Glutamatergic neuron (in vitro differentiated cells): ENCODE results near the gene ISX. TPM values are rescaled to one million over a fixed set of nuclear protein-coding genes. Genes with fewer than 3 reads are reported as not detected.

ENCODE experiments used
- DNase-seq: peaks from one replicate; pipeline ENCODE4 v3.0.0; 2022
- H3K27ac Mint-ChIP-seq: one replicate; pipeline ENCODE4 v1.8.0; 2020; ENCODE audit warnings: mild to moderate bottlenecking, mixed read lengths, inconsistent platforms; ENCODE audit not compliant: unreplicated experiment
- H3K27me3 Mint-ChIP-seq: one replicate; pipeline ENCODE4 v1.8.0; 2020; ENCODE audit warnings: mild to moderate bottlenecking, moderate library complexity, mixed read lengths, inconsistent platforms; ENCODE audit not compliant: unreplicated experiment
- H3K36me3 Mint-ChIP-seq: one replicate; pipeline ENCODE4 v1.8.0; 2020; ENCODE audit warnings: mild to moderate bottlenecking, mixed read lengths, inconsistent platforms; ENCODE audit not compliant: unreplicated experiment
- H3K4me1 Mint-ChIP-seq: one replicate; pipeline ENCODE4 v1.8.0; 2020; ENCODE audit warnings: mild to moderate bottlenecking, low read depth, mixed read lengths, inconsistent platforms; ENCODE audit not compliant: unreplicated experiment
- H3K4me3 Mint-ChIP-seq: one replicate; pipeline ENCODE4 v1.8.0; 2020; ENCODE audit warnings: mild to moderate bottlenecking, mixed read lengths, inconsistent platforms; ENCODE audit not compliant: unreplicated experiment
- H3K9me3 Mint-ChIP-seq: one replicate; pipeline ENCODE4 v1.8.0; 2020; ENCODE audit warnings: mild to moderate bottlenecking, moderate library complexity, mixed read lengths, inconsistent platforms; ENCODE audit not compliant: unreplicated experiment
- total RNA-seq: library from RNA; stranded (reverse); fragmentation: NEBNext Ultra II Directional; extraction: Animal tissue kit (Norgen Biotek cat#: 25700); gene quantifications from one replicate; pipeline ENCODE4 v1.2.1, GENCODE V29; 2021; ENCODE audit not compliant: unreplicated experiment
- TF ChIP-seq, protein P1 (sequence below): fragments of 200-600 bp; sonication (generic); IDR thresholded peaks from one replicate; pipeline ENCODE4 v1.5.0; 2021; ENCODE audit not compliant: partially characterized antibody, unreplicated experiment

Gene ISX
- total RNA-seq, 1 donor from 2014 or later = not detected

GRCh38 chr22:35116269-35116668 is 50.3 kb downstream of the ISX start:
- no peak for DNase-seq
- no peak overlapping the region for H3K27ac Mint-ChIP-seq
- no peaks in the 10 kb centered on the region for H3K36me3 Mint-ChIP-seq
- TF ChIP-seq, protein P1, sequence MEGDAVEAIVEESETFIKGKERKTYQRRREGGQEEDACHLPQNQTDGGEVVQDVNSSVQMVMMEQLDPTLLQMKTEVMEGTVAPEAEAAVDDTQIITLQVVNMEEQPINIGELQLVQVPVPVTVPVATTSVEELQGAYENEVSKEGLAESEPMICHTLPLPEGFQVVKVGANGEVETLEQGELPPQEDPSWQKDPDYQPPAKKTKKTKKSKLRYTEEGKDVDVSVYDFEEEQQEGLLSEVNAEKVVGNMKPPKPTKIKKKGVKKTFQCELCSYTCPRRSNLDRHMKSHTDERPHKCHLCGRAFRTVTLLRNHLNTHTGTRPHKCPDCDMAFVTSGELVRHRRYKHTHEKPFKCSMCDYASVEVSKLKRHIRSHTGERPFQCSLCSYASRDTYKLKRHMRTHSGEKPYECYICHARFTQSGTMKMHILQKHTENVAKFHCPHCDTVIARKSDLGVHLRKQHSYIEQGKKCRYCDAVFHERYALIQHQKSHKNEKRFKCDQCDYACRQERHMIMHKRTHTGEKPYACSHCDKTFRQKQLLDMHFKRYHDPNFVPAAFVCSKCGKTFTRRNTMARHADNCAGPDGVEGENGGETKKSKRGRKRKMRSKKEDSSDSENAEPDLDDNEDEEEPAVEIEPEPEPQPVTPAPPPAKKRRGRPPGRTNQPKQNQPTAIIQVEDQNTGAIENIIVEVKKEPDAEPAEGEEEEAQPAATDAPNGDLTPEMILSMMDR = no peak
- no peaks in the 10 kb centered on the region for H3K4me1 Mint-ChIP-seq
- peaks cover 4% of the 10 kb centered on the region for H3K9me3 Mint-ChIP-seq
- peaks cover 4% of the 10 kb centered on the region for H3K27me3 Mint-ChIP-seq
- no peak overlapping the region for H3K4me3 Mint-ChIP-seq

- Mint-ChIP-seq H3K4me1 (no peaks in the 10 kb centered on the region), H3K27me3 (peaks cover 4% of the 10 kb centered on the region), H3K36me3 (no peaks in the 10 kb centered on the region), H3K27ac (no peak overlapping the region), H3K4me3 (no peak overlapping the region), H3K9me3 (peaks cover 4% of the 10 kb centered on the region)
- DNase-seq = no peak
- TF ChIP-seq, protein P1 = no peak
Measured at GRCh38 chr22:35116817-35117216, 50.9 kb downstream of the ISX start.

- no peaks in the 10 kb centered on the region for H3K36me3 Mint-ChIP-seq
- H3K27ac Mint-ChIP-seq = no peak overlapping the region
- TF ChIP-seq, protein P1 = no peak
- peaks cover 3% of the 10 kb centered on the region for H3K9me3 Mint-ChIP-seq
- H3K27me3 Mint-ChIP-seq = peaks cover 6% of the 10 kb centered on the region
- H3K4me3 Mint-ChIP-seq = no peak overlapping the region
- H3K4me1 Mint-ChIP-seq = no peaks in the 10 kb centered on the region
- no peak for DNase-seq
Measured at GRCh38 chr22:35119494-35119893, 53.5 kb downstream of the ISX start.

- Mint-ChIP-seq H3K4me3 (no peak overlapping the region), H3K27ac (no peak overlapping the region), H3K9me3 (no peaks in the 10 kb centered on the region), H3K4me1 (no peaks in the 10 kb centered on the region), H3K27me3 (peaks cover 2% of the 10 kb centered on the region), H3K36me3 (peaks cover 5% of the 10 kb centered on the region)
- DNase-seq = no peak
- TF ChIP-seq, protein P1 = no peak
Measured at GRCh38 chr22:35124691-35125219, 58.8 kb downstream of the ISX start.

DNA sequence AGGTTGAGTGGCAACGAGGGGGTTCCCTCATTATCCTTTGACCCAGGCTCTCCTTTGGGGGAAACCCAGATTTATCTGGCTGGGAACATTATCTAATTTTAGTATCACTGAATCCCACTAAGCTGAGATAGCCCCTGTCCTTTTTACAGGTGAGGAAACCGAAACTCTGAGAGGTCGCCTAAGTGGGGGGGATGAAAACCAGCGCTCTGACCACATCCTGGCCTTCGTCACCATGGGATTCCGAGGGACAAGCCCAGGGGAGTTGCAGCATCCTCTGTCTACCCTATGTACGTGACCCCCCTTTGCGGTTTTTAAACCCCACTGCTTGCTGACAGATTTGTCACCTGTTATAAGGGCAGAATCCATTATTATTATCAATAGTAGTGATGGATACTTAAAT is 61.0 kb downstream of the ISX start:
- H3K27ac Mint-ChIP-seq = no peak overlapping the region
- H3K4me1 Mint-ChIP-seq = no peaks in the 10 kb centered on the region
- H3K4me3 Mint-ChIP-seq = no peak overlapping the region
- DNase-seq = no peak
- peaks cover 2% of the 10 kb centered on the region for H3K27me3 Mint-ChIP-seq
- peaks cover 5% of the 10 kb centered on the region for H3K36me3 Mint-ChIP-seq
- TF ChIP-seq, protein P1 = no peak
- no peaks in the 10 kb centered on the region for H3K9me3 Mint-ChIP-seq
